Measurements from ENCODE around the gene FLYWCH2.

Gene FLYWCH2, protein sequence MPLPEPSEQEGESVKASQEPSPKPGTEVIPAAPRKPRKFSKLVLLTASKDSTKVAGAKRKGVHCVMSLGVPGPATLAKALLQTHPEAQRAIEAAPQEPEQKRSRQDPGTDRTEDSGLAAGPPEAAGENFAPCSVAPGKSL

DNA sequence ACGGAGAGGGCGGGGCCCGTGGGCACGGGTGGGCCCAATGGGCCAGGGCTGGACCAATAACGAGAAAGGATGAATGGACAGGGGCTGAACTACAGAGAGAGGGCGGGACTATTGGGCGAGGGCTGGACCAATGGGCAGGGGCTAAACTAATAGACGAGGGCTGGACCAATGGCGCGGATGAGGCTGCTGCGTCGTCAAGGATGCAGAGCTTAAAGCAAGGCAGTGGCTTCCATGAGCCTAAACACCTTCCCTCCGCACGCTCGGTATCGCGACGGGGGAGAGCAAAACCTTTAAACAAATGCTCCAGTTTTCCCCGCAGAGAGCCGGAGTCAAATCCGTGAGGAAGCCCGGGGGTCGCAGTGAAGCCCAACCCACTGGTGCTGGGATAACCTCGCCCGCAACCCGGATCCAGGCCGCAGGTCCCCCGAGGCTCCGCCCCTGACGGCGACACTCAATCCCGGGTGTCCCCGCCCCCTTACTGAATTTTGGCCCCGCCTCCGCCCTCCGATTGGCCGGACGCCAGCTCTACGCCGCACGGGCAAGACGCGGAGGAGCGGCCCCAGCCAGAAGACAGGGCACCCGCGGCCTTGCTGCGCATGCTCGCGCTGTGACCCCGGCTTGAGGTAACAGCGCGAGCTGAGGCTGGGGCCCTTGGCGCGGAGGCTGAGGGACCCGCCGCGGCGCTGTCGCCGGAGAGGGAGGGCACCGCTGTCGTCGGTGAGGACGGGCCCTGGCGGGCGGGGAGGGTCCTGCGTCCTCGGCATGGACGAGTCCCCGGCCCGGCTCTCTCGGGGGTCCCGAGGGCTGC, at the start of gene FLYWCH2:
Gene FLYWCH2, plus strand, starts transcription at position 566 of the 808 bp plus-strand sequence. CDS start 13,235 bp downstream, outside the sequence.
- DNase-seq, result peak; percentile 98

DNA sequence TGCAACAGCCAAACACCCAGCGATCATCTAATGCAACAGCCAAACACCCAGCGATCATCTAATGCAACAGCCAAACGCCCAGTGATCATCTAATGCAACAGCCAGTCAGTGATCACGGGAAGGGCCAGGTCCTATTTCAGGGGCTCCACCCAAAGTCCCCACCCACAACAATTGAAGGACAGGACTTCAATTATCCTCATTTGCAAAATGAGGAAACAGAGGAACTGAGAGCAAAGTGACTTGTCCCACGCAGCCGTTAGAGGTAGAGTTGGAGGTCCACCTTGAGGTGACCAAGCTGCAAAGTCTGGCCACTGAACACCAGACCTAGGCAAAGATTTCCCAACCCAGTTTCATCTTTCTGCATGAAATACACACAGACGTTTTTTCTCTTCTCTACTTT, 49.2 kb upstream of the FLYWCH2 start:
- DNase-seq, result no peak

DNA sequence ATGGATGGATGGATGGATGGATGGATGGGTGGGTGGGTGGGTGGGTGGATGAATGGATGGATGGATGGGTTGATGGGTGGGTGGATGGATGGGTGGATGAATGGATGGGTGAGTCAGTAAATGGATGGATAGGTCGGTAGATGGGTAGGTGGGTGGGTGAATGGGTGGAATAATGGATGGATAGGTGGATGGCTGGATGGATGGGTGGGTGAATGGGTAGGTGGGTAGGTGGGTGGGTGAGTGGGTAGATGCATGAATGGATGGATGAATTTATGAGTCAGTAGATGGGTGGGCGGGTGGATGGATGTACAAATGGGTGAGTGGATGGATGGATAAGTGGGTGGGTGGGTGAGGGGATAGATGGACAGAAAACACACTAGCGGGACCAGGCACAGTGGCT, 48.0 kb upstream of the FLYWCH2 start:
- no peak for DNase-seq

DNA sequence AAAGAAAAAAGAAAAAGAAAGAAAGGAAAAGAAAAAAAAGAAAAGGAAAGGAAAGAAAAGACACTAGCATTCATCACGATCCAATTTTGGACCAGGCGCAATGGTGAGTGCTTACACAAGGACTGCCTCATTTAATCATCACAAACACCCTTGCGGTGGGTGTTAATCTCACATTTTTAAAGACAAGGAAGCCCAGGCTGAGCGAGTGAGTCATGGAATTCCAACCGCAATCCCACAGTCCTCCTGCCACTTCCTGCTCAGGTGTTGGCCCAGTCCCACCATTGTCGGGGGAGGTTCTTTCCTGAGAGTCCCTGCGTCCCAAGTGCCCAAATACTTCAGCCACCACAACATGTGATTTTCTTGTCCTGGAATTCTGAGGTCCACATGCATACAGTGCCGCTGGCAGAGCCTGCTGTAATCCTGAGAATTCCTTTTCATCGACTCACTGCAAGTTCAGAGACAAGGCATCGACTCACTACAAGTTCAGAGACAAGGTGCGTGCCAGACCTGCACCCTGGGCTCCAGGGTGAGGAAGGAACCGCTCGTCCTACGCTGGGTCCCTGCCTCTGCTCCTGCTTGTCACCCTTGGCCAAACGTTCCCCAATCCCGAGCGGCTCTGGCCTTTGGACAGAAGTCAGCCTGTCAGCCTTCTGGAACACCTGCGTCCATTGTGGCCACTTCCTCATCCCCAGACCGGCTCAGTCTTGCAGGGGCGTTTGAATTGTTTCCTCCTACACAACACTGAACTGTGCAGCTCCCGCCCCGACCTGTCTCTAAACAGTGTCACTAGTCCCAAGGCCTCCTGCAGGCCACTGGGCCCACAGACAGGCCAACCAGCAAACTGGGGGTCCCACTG, 47.1 kb upstream of the FLYWCH2 start:
- DNase-seq, result no peak

DNA sequence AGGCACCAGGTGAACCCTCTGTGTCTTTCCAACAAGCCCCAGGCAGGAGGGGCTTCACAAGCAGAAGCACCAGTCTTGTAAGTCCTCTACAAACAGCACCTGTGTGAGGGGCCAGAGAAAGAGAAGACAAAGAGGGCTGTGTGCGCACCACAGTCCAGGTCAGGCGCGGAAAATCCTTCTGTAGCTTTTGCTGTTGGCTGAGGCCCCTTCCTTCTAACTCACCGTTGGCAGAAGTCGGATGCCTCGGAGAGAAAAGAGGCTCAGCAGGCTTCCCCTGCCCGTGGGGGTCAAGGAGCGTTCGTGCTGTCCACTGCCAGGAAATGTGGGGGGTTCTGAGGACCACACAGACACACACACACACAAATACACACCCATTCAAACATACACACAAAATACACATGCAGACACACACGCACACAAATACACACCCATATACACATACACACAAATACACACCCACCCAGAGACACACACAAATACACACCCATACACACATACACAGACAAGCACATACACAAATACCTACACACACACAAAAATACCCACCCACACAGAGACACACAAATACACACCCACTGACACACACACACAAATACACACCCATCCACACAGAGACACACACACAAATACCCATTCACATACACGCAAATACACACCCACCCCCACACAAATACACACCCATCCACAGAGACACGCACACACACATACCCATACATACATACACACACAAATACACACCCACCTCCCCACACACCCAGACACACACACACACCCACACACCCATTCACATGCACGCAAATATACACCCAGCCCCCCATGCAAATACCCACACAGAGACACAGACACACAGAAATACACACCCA, 46.1 kb upstream of the FLYWCH2 start:
- no peak for DNase-seq

DNA sequence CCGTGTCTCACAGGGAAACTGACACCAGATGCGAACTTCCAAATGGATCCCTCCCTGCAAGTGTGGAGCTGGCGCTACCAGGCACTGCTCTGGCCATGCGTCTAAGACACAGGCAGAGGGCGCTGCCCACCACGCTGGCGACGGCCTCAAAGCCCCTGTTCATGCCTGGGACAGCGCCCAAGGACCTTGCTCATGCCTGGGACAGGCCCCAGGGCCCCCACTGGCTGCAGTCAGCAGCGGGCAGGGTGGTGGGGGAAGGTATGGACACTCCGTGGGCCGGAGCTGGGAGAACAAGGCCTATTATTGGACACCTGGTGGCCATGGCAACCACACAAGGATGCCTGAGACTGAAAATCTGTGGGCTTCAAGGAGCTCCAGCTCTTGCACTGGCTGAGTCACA, 44.1 kb upstream of the FLYWCH2 start:
- DNase-seq, result peak; percentile 81

DNA sequence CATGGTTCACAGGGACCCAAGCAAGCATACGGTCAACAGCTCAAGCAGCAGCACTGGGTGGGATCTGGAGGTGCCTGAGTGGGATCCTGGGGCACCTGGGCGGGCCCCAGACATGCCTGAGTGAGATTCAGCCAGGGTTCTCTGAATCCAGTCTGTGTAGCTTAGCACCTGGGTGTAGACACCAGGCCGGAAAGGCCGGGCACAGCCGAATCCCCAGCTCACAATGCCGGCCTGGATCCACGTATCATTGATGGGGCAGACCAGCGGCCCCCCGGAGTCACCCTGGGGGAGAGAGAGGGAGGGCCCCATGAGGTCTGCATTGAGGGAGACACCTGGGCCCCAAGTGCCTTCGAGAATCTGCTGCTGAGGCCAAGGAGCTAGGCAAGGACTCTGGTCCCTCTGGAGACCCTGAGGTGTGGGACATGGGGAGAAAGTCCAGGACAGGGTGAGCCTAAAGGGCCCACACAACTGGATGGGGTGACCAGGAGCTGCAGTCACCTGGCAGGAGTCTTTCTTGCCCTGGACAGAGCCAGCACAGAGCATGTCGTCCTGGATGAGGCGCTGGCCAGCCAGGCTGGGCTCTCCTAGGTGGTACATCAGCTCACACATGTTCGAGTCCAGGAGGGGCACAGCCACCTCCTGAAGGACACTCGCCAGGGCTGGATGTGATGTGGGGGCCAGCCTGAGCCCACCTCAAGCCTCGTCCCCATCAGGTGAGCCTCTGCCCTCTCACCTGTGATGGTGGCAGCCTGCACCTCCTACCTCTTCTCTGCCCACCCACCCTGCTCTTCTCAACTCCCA, 43.2 kb upstream of the FLYWCH2 start:
- DNase-seq, result no peak

DNA sequence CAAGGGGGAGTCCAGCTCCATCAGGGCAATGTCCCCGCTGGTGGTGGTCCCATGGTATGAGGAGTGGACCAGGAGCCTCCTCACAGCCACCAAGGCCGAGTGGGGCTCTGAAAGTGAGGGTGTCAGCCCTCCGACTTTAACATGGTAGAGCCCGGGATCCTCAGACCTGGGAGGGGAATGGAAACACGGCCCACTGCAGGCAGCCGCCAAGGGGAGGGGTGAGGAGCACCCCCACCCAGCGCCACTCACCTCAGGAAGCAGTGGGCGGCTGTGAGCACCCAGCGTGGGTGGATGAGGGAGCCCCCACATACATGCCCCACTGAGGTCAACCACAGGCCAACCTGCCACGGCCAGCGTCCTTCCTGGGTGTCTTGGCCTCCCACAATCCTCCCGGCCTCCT, 42.1 kb upstream of the FLYWCH2 start:
- no peak for DNase-seq

DNA sequence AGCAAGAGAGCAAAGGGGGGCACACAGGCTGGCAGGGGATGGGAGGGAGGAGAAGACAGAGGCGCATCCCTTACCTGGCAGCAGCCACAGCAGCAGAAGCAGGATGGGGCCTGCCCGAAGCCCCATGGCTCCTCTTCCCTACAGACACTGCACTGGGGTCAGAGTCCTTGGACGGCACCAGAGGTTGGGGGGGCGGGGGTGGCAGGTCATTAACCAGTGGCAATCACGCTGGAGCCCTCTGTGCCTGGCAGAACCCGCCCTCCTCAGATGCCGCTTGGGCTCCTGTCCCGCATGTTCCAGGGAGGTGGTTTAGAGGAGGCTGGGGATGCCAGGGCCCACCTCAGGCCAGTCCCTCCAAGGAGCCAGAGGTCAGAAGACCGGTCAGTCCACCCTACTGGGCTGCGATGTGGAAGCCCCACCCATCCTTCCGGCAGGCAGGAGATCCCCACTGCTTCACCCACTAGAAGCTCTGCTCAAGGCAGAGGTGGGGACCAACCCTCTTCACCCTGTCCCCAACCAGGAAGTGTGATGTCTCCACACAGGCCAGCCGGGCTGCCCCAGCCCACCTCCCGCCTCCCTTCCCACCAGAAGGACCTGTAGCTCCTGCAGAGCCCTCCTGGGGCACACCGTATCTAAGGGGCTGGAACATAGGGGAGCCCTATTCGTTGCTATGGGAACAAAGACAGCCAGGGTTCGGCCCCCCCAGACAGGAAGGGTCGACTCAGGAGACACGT, 41.2 kb upstream of the FLYWCH2 start:
- no peak for DNase-seq

DNA sequence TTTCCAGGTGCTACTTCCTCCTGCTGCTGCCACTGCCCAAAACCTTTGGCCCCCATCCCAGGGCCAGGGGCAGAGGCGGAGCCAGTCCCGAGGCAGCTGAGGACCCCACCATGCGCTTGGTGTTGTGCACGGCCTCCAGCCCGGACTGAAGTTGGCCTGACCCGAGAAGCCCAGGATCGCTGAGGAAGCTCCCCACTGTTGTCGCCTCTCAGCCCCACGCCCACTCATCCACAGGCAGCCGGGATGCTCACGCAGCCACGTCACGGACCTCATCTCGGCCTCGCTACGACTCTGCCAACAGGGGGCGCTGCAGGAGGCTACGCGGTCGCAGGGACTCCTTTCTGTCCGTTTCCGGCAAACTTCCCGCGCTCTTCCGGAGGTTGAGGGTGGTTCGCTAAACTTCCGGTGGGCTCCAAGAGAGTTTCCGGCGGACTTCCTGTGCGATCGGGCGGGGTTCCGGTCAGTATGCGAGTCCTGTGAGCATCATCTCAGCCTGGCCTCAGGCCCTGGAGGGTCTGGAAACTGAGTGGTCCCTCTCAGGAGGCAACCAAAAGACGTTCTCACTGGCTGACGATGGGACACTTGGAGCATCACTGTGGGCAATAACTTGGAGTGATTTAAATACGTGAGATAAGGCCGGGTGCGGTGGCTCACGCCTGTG, 40.5 kb upstream of the FLYWCH2 start:
- DNase-seq, result peak; percentile 34

DNA sequence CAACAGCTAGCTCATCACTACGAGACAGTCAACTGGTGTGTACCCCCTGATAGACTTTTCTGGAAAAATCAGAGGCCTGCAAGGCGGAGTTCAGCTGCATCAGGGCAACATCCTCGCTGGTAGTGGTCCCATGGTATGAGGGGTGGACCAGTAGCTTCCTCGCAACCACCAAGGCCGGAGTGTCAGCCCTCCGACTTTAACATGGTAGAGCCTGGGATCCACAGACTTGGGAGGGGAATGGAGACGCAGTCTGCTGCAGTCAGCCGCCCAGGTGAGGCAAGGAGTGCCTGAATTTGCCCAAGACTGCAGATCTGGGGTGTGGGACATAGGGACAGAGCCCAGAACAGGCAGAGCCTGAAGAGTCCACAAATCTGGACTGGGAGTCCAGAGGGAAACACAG, 39.5 kb upstream of the FLYWCH2 start:
- DNase-seq, result no peak

DNA sequence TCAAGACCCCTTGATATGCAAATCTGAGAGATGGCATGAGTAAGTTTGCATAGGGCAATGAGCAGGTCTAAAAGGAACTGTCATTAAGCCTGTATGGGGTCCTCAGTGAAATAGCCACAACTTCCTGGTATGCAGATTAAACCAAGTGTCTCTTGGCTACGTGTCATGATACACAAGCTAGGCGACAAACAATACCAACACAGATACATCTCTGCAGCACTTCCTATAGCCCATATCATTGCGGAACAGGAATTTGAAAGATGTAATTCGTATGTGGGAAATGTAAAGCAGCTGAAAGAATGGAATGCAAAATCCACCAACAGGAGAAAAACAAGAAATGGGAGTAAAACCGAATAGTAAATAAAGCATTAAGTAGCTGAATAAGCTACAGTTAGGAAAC, 37.9 kb upstream of the FLYWCH2 start:
- no peak for DNase-seq

DNA sequence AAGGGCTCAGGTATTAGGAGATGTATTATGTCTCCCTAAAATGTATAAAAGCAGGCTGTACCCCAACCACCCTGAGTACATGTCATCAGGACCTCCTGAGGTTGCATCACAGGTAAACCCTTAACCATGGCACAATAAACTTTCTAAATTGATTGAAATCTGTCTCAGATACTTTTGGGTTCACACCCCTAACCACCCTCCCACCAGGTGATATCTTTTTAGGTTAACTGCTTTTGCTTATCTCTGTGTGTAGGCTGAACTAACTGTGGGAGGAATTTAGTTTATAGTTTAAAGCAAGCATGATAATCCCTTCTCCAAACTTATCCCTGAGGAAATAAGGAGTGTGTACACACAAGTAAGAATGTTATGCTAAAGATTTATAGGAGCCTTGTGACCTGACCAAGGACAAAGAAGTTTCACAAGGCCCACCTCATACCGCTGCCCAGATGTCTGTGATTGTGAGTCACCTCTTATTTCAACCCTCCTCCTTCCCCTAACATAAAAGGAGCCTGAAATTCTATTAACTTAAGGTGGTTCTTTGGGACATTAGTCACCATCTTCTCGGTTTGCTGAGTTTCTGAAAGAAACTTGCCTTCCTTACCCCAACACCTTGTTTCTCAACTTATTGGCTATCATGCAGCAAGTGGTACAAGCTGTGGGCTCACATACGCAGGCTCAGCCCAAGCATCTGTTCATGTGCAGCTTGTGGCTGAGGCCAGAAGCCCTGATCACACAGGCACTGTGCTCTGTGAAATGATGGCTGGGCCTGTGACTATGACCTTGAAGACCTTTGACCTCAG, 36.3 kb upstream of the FLYWCH2 start:
- DNase-seq, result no peak

DNA sequence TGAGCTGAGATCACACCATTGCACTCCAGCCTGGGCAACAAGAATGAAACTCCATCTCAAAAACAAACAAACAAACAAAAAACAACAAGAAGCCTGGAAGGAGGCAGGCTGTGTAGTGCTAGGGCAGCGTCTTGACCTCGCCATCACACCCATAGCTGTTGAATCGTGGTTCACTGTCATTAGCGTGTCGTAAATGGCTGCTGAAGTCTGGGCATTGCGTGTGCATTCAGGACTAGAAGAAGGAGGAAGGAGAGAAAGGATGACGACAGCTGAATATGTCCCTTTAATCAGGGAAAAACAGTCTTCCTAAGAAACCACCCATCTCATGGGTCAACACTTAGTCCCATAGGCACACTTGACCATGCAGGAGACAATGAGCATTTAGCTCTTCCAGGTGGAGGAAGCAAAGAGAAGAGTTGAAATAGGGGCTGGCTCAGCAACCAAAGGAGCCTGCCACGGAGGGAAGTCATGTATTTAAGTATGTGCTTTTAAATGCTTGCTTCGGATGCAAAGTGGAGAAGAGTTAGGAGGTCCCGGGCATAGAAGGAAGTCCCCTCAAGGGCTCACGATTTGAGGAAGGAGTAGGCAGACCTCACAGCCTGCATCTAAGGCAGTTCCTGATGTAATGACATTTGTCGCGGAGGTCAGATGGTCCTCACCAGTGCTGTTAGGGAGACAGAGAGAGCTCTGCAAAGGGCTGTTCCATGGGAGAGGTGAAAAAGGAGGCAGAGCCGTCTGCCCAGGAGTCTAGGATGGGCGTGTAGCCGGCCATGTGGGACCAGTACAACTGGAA, 33.9 kb upstream of the FLYWCH2 start:
- no peak for DNase-seq

DNA sequence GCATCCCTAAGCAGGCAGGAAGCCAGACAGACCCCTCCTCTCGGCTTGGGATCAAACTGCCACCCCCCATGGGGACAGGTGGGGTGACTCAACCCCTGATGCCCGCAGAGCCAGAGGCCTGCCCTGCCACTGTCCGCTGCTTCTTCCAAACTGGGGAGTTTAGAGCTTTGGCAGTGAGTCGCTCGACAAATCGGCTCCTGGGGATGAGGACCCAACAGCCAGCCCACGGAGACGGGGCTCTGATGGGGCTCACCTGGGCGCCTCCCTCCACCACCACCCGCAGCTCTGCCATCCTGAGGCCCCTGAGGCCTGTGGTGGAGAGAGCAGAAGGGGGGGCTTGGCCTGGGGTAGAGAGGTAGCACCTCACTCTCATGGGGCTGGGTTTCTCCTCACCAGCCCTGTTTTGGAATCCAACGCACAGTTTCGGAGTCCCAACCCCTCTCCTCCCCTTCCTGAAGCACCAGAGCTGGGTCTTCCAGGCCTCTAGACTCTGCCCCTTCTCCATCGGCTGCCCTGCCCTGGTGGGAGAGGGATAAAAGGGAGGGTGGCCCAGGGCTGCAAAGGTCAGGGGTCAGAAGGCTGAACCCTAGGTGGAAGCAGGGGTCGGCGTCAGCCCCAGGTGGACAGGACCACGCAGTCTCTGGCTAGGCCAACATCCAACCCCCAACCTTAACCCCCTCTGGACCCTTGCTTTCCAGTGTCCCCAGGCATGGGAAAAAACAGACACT, 30.8 kb upstream of the FLYWCH2 start:
- no peak for DNase-seq

DNA sequence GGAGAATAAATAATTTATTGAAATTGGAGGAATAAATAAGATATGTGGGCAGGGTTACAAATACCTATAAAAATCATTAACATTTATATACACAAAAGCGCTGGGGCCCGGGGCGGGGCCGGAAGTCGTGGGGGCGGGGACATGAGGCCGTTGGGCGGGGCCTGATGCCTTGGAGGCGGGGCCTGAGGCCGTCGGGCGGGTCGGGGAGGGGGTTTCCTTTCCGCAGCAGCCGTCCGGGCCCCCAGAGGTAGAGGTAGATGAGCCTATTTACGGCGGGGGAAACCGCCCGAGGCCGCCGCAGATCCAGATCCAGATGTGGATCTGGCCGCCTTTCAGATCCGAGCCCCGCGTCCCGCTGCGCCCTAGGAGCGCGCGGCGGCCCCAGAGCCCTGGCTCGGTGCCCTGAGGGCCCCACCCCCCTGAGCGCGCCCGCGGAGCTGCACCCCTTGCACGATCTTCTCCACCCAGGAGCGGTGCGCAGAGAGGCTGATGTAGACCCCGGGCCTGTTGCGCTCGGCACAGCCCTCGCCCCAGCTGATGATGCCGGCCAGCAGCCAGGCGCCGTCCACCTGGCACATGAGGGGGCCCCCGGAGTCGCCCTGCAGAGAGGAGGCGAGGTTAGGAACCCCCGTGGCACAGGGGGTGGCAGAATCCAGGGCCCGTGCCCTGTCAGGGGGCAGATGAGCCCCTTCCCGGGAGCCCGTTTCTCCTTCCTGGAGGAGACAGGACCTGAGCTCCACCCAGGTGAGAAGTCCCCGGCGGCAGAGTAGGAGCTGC, 30.1 kb upstream of the FLYWCH2 start:
- no peak for DNase-seq

DNA sequence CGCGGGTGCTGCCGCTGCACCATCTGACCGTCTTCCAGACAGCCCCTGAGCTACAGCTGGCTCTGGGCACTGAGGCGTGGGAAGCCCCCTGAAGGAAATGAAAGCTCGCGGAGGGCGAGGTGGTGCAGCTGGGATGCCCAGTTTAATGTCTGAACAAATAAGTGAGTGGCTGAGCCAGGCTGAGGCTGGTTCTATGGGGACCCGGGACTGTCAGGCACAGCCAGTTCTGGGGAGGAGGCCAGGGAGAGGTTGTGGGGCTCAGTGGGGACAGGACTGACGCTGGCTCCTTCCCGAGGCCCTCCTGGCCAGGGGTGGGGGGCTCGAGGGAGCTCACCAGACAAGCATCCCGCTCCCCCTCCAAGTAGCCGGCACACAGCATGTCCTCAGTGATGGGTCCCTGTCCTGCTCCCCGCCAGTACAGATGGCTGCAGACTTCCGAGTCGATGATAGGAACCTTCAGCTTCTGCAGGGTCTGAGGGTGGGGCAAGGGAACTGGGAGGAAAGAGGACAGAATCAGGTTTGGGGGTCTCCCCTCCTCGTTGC, 29.4 kb upstream of the FLYWCH2 start:
- no peak for DNase-seq

Measured in midbrain (tissue), 1 donor.